PFSK-1 (cell line): ENCODE results near the gene DAAM1.

Experiments used
- POLR2AphosphoS5 ChIP-seq: IDR thresholded peaks from 2 replicates; pipeline ENCODE4 v1.6.1; 2012; ENCODE audit warnings: low read depth, mild to moderate bottlenecking, control low read depth, low read length, moderate library complexity
- REST ChIP-seq, 2 experiments: IDR thresholded peaks; 2 replicates each; pipeline versions ENCODE4 v1.6.1 to v1.8.0; 2011 to 2012; ENCODE audit warnings: low read depth in 2 of 2, low read length in 2 of 2, control low read depth in 1 of 2, inconsistent platforms in 1 of 2, mild to moderate bottlenecking in 1 of 2, moderate library complexity in 1 of 2; ENCODE audit not compliant: insufficient read depth in 1 of 2
- SIN3A ChIP-seq: IDR thresholded peaks from 2 replicates; pipeline ENCODE4 v1.6.1; 2012; ENCODE audit warnings: mild to moderate bottlenecking, low read length, moderate library complexity, borderline replicate concordance; ENCODE audit not compliant: insufficient read depth
- TAF1 ChIP-seq: IDR thresholded peaks from 2 replicates; pipeline ENCODE4 v1.6.1; 2012; ENCODE audit warnings: low read length, control low read depth, borderline replicate concordance; ENCODE audit not compliant: insufficient read depth

- TF ChIP-seq POLR2AphosphoS5 (no peak), REST (IDR thresholded peaks at IDR 0.05; ENCODE audit: insufficient read depth in 1 of 2, low read depth in 2 of 2, low read length in 2 of 2) (no peak), SIN3A (no peak), TAF1 (no peak)
Measured at GRCh38 chr14:59347915-59348314, 159.4 kb downstream of the DAAM1 start.
